Body of pancreas (tissue), 4 donors: ENCODE results near the gene C19orf25. TPM values are rescaled to one million over a fixed set of nuclear protein-coding genes. Genes with fewer than 3 reads are reported as not detected.

Experiments used
- ATAC-seq: fragments of 150-250 bp; one replicate; pipeline ENCODE4 v1.9.1; 2016
- DNase-seq, 4 donors: peaks; one replicate each; pipeline ENCODE4 v3.0.0-alpha.2; 2019
- H3K27ac ChIP-seq, 4 donors: fragments of 200-600 bp; sonication (generic); 1 replicate in 3 of 4; 2 replicates in 1 of 4; pipeline versions ENCODE4 v1.5.1 to v1.6.1; 2016 to 2019; ENCODE audit warnings: mild to moderate bottlenecking in 1 of 4, mixed read lengths in 1 of 4, moderate library complexity in 1 of 4
- H3K27me3 ChIP-seq, 2 donors: fragments of 200-600 bp; sonication (generic); one replicate each; pipeline ENCODE4 v1.6.0; 2016; ENCODE audit warnings: mild to moderate bottlenecking in 1 of 2
- H3K36me3 ChIP-seq, 2 donors: fragments of 200-600 bp; sonication (generic); replicated peaks in 1 of 2; 2 replicates each; pipeline ENCODE4 v1.5.1; 2016; ENCODE audit warnings: low read depth in 2 of 2; ENCODE audit not compliant: insufficient read depth in 1 of 2
- H3K4me1 ChIP-seq: fragments of 200-600 bp; sonication (generic); one replicate; pipeline ENCODE4 v1.6.0; 2016
- H3K4me3 ChIP-seq, 2 donors: fragments of 200-600 bp; sonication (generic); 1 replicate in 1 of 2; 2 replicates in 1 of 2; pipeline ENCODE4 v1.5.1; 2016 to 2019
- H3K9me3 ChIP-seq, 3 donors: fragments of 200-600 bp; sonication (generic); 1 replicate in 2 of 3; 2 replicates in 1 of 3; pipeline ENCODE4 v1.5.1; 2016
- CTCF ChIP-seq, 7 experiments: fragments of 450-650 bp in 4 of 7; fragments of 200-600 bp in 3 of 7; sonication (generic) in 3 of 7; IDR thresholded peaks; one replicate each; pipeline ENCODE4 v1.5.1; 2016 to 2019; ENCODE audit warnings: antibody characterized with exemption in 7 of 7
- POLR2A ChIP-seq, 3 donors: fragments of 450-650 bp; IDR thresholded peaks; one replicate each; pipeline ENCODE4 v1.6.1; 2016; ENCODE audit warnings: antibody characterized with exemption in 3 of 3, mild to moderate bottlenecking in 2 of 3
- WGBS, 2 donors: methylation state at CpG; one replicate each; pipeline ENCODE4 v1.1.5; 2017; 5-methylcytosine and 5-hydroxymethylcytosine counted together
- intact Hi-C: fragments of 100-400 bp; cut with DNase I; formaldehyde crosslinking; loops from one replicate; pipeline ENCODE4 v1.15.1; 2023
- total RNA-seq, 2 donors: library from RNA; depleted of rRNA; stranded (reverse); fragments of >200 nt; gene quantifications; one replicate each; pipeline ENCODE4 v1.1.0, GENCODE V29; 2016

C19orf25 gene
- total RNA-seq, 2 donors from 2014 or later: 26.7 to 31.4 TPM

GRCh38 chr19:1495799-1496713 is 17.0 kb upstream of the C19orf25 start:
- Histone ChIP-seq H3K9me3 (no peaks in the 10 kb centered on the region), H3K27me3 (no peaks in the 10 kb centered on the region), H3K27ac (no peak overlapping the region), H3K36me3 (no peaks in the 10 kb centered on the region), H3K4me3 (no peak overlapping the region), H3K4me1 (peaks cover 29% of the 10 kb centered on the region)
- ATAC-seq (no peak), DNase-seq (peak in 2 of 4 donors; percentile 32 to 34)
- intact Hi-C loops: no loop called here
- TF ChIP-seq POLR2A (IDR thresholded peaks at IDR 0.05) (no peak), CTCF (IDR thresholded peaks at IDR 0.05) (no peak)
- WGBS, 2 donors: 63 to 75% methylated on average over 13 to 37 of the region's 40 CpGs

DNA sequence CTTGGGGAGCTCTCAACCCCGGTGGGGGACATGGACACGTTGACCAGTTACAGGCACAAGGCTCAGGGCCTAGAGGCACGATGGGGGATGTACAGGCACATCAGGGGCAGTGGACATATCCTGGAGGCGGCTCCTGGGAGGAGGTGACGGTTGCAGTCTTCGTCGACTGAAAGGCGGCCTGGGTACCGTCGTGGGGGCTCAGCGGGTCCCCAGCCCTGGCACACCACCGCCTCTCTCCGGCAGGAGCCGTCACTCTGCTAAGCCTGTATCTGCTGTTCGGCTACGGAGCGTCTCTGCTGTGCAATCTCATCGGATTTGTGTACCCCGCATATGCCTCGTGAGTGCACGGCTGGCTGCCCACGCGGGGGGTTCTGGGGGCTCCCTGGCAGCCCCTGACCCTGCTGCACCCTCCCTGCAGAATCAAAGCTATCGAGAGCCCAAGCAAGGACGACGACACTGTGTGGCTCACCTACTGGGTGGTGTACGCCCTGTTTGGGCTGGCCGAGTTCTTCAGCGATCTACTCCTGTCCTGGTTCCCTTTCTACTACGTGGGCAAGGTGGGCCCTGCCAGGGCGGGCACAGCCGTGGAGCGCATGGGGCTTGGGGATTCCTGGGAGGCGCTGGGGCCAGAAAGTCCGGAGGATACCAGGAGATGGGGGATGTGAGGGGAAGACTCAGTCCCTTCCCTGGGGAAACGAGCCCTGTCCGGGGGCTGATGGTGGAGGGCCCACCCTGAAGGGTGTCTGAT is 16.2 kb upstream of the C19orf25 start:
- Histone ChIP-seq H3K27me3 (no peaks in the 10 kb centered on the region), H3K4me3 (no peak overlapping the region), H3K27ac (no peak overlapping the region), H3K36me3 (no peaks in the 10 kb centered on the region), H3K4me1 (peaks cover 27% of the 10 kb centered on the region), H3K9me3 (no peaks in the 10 kb centered on the region)
- WGBS, 2 donors: 87 to 91% methylated on average over 27 to 37 of the region's 37 CpGs
- no peak for TF ChIP-seq CTCF (IDR thresholded peaks at IDR 0.05)
- TF ChIP-seq POLR2A (IDR thresholded peaks at IDR 0.05): no peak
- ATAC-seq (no peak), DNase-seq (peak in 1 of 4 donors; percentile 12)
- intact Hi-C loops: no loop called here

DNA sequence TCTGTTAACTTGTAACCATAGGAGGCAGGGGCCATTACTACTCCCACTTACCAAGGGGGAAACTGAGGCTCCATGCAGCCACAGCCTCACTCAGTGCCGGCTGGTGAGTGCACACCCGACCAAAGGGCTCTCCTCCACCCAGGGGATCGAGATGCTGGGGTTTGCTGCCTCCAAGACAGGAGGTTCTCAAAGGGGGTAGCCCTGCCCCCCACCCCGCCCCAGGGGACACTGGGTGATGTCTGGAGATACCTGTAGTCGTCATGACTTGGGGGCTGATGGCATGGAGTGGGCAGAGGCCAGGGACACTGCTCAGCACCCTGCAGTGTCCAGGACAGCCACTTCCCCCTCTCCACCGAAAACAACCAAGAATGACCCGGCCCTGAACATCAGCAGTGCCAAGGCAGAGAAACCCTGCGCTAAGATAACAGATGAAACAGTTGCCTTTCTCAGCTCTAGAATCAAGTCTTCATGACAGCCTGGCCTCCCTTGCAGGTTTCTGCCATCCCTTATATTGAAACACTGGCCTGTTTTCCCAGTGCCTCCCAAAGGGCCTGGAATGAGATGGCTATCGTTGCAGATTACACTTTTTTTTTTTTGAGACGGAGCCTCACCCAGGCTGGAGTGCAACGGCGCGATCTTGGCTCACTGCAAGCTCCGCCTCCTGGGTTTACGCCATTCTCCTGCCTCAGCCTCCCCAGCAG is 15.2 kb upstream of the C19orf25 start:
- H3K4me3 ChIP-seq: no peak overlapping the region
- no peak for TF ChIP-seq POLR2A (IDR thresholded peaks at IDR 0.05)
- no peak for TF ChIP-seq CTCF (IDR thresholded peaks at IDR 0.05)
- no peaks in the 10 kb centered on the region for H3K27me3 ChIP-seq
- WGBS, 2 donors: 74 to 87% methylated on average over 13 to 15 of the region's 15 CpGs
- DNase-seq (no peak), ATAC-seq (no peak)
- H3K4me1 ChIP-seq: peaks cover 36% of the 10 kb centered on the region
- H3K9me3 ChIP-seq: no peaks in the 10 kb centered on the region
- no peak overlapping the region for H3K27ac ChIP-seq
- H3K36me3 ChIP-seq: no peaks in the 10 kb centered on the region
- intact Hi-C loops: no loop called here

- ATAC-seq: no peak
- TF ChIP-seq POLR2A (IDR thresholded peaks at IDR 0.05) (peak in 2 of 3 donors; percentile 36 to 50), CTCF (IDR thresholded peaks at IDR 0.05) (no peak)
- peak overlapping the region in 3 of 4 donors; percentile 59 to 81 (median 80) for H3K27ac ChIP-seq
- no peaks in the 10 kb centered on the region for H3K36me3 ChIP-seq
- intact Hi-C loops: no loop called here
- peak in 3 of 4 donors; percentile 59 to 65 (median 60) for DNase-seq
- no peak overlapping the region for H3K4me3 ChIP-seq
- H3K9me3 ChIP-seq: no peaks in the 10 kb centered on the region
- 44 to 61% methylated on average over 3 to 10 of the region's 10 CpGs for WGBS, 2 donors
- H3K4me1 ChIP-seq: peaks cover 37% of the 10 kb centered on the region
- no peaks in the 10 kb centered on the region for H3K27me3 ChIP-seq
Measured at GRCh38 chr19:1492474-1493006, 13.5 kb upstream of the C19orf25 start.
